Stimulated activated CD4-positive, alpha-beta T cell treated with anti-CD3 and anti-CD28 coated beads, Interleukin-15, amount 100 ng/mL, for 48 hours (primary cell): ENCODE measurements around the gene GAB2.
"Not testable (repeated sequence)": the region's sequence is repeated elsewhere in the genome, so short reads cannot be mapped to it uniquely, and the experiment has no call there.

Experiments used
- DNase-seq, 2 donors: peaks; one replicate each; pipeline ENCODE4 v3.0.0-alpha.2; 2020; ENCODE audit warnings: low read depth in 2 of 2

Gene GAB2

DNA sequence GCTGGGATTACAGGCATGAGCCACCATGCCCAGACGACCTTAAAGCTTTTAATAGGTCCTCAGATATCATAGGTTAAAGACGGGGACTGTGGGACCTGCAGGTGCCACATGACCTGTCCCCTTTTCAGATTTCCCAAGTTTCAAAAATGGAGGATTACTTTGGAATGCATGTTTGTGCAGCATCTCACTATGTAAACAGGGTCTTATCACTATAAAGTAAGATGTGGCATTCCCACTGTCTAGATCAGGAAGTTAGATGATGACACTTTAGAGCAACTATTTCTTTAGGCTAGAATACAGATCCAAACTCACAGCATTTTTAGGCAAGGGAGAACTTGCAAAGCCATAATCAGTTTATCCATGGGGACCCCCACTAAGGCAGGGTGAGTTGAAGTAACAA is 136.1 kb downstream of the GAB2 start:
- no peak for DNase-seq

GRCh38 chr11:78277314-78277994 is 140.2 kb downstream of the GAB2 start:
- DNase-seq: no peak

GRCh38 chr11:78276311-78276710 is 141.3 kb downstream of the GAB2 start:
- no peak for DNase-seq

GRCh38 chr11:78274739-78275138 is 142.9 kb downstream of the GAB2 start:
- no peak for DNase-seq

GRCh38 chr11:78272625-78273269 is 144.9 kb downstream of the GAB2 start:
- DNase-seq: not testable (repeated sequence)

DNA sequence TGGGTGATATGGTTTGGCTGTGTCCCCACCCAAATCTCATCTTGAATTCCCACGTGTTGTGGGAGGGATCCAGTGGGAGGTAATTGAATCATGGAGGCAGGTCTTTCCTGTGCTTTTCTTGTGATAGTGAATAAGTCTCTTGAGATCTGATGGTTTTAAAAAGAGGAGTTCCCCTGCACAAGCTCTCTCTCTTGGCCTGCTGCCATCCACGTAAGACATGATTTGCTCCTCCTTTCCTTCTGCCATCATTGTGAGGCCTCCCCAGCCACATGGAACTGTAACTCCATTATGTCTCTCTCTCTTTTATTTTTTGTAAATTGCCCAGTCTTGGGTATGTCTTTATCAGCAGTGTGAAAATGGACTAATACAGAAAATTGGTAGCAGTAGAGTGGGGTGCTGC is 145.8 kb downstream of the GAB2 start:
- DNase-seq: not testable (repeated sequence)

- no peak for DNase-seq
Observed at GRCh38 chr11:78270971-78271370, 146.6 kb downstream of the GAB2 start.

- DNase-seq: no peak
Observed at GRCh38 chr11:78269806-78270205, 147.8 kb downstream of the GAB2 start.

GRCh38 chr11:78268591-78269410 is 148.8 kb downstream of the GAB2 start:
- no peak for DNase-seq

GRCh38 chr11:78266451-78266850 is 151.2 kb downstream of the GAB2 start:
- DNase-seq: no peak

GRCh38 chr11:78265326-78265725 is 152.3 kb downstream of the GAB2 start:
- no peak for DNase-seq

DNA sequence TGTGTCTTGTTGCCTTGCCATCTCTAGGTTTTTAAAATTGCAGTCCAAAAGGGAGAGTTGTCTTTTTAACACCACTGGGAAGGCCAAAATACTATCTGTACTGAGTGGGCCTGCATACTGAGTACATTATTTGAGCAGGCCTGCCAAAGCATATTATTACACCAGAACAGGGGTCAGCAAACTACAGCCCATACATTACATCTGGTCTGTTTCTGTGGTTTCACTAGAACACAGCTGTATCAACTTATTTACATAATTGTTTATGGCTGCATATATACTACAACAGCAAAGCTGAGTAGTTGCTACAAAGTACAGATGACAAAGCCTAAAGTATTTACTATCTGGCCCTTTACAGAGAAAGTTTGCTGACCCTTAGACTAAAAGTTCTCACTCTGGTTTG is 154.9 kb downstream of the GAB2 start:
- DNase-seq: no peak

DNA sequence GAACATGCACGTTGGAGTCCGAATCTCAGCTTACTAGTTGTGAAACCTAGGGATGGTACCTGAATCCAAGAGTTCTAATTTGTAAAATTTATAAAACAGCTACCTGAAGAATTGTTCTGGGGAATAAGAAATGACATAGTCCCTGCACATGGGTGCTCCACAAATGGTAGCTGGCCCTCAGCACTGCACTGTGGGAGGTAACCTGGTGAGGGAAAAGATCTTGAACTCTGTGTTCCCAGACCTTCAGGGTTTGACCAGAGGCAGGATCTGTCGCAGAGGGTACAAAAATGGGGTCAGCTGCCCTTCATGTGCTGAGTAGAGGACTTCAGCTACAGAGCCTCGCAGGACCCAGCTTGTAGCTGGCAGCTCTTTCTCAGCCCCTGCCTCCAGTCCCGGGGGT is 155.4 kb downstream of the GAB2 start:
- no peak for DNase-seq

DNA sequence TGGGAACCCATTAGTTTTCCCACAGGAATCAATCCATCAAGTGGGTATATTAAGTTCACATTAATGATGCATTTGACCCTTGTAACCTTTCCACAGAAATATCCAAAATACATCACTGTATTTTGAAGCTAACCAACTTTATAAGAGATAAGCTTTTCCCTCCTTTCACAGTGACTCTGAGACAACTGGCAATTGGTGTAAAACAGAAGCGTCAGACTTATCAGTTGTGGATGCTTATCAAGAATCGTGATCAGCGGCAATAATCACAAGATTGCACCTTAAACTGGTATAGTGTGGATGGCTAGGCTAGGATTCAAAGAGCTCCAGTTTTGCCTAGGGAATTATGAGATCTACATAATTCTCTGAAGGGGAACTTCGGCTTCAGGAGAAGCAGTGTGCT is 155.8 kb downstream of the GAB2 start:
- no peak for DNase-seq

DNA sequence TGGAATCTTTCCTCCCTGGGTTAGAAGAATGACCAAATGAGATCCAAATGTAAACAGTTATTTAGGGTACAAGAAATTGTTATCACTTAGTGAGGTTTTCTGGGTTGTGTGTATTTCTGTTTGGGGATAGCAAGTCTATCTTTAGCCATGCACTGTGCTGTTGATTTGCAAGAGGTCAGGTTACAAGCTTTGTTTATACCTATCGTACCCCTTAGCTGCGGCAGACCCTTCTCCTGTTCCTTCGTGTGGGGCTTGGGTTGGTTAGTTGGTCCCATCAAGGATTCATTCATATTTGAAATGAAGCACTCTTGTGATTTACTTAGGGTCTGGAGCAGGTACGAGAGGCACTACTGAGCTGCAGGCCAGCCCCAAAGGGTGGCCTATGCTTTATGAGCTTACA is 156.3 kb downstream of the GAB2 start:
- no peak for DNase-seq

DNA sequence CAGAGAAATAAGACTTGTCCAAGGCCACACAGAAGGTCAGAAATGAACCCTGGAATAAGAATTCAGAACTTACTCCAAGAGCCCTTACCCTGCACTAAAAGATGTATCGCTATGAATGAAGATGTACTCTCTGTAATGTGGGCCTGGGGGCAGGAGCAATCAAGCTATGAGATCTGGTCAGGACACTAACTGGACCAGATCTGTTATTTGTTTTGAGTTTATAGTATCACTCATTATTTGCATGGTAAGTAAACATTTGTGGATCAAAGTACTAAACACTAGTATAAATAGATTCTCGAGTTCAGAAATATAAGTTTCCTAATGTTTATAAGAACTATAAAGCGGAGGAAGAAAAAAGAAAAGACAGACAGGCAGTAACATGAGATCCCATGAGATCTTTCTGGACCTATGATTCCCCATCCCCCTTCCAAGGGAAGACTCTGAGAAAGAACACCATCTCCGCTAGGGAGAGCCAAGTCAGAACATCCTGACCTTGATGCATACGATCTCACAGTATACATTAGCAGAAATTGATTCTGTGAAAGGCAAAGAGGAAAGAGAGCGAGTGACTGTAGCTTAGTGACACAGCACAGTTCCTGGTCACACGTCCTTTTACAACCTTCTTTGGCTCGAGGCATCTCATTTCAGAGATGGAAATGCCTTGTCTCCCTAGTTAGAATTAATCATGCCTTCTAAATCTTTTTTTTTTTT is 157.7 kb downstream of the GAB2 start:
- no peak for DNase-seq

GRCh38 chr11:78257654-78258053 is 160.0 kb downstream of the GAB2 start:
- DNase-seq: no peak

DNA sequence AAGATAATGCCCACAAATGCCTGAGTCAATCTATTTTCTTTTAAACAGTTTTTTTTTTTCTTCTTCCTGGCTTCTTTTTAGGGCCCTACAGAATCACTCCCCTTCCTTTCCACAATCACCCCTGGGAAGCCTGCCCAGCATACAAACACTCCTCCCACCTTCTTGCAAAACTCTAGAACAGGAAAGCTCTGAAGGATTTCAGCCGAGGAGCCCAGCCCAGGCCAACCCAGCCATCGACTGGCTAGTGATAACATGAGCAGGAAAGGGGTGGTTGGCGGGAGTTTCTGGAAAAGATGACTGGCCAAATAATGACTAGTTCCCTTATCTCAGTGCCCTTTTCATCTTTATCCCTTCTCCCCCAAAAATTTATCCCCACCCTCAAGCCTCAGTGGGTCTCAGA is 160.7 kb downstream of the GAB2 start:
- DNase-seq: no peak

- no peak for DNase-seq
Observed at GRCh38 chr11:78255919-78256318, 161.7 kb downstream of the GAB2 start.

DNA sequence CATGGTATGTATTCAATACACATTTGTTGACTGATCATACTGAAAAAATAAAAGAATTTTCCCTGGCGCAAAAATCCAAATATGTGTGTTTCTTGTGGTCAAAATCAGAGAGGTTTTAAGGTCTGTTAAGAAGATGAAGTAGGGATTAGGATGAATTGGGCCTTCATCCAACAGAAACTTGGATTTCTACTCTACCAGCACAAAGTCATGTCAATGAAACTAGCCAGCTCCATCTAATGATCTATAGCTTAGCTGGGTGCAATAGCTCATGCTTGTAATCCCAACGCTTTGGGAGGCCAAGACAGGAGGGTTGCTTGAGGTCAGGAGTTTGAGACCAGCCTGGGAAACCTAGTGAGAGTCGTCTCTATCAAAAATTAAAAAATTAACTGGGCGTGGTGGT is 163.4 kb downstream of the GAB2 start:
- DNase-seq: no peak

- DNase-seq: no peak
Observed at GRCh38 chr11:78253797-78254196, 163.8 kb downstream of the GAB2 start.

- DNase-seq: no peak
Observed at GRCh38 chr11:78251083-78251775, 166.4 kb downstream of the GAB2 start.
